GM23248 (cell line): Measurements from ENCODE around the gene MSS51.

ENCODE experiments used
- EZH2 ChIP-seq: fragments of 200-600 bp; sonication (generic); IDR thresholded peaks from 2 replicates; pipeline ENCODE4 v1.6.1; 2018; ENCODE audit warnings: antibody characterized with exemption, mild to moderate bottlenecking; ENCODE audit not compliant: insufficient read depth, poor library complexity, severe bottlenecking
- EZH2phosphoT487 ChIP-seq: fragments of 200-600 bp; sonication (generic); IDR thresholded peaks from 2 replicates; pipeline ENCODE4 v1.6.1; 2018; ENCODE audit warnings: antibody characterized with exemption, moderate library complexity, mild to moderate bottlenecking, low read depth; ENCODE audit not compliant: insufficient read depth

GRCh38 chr10:73432646-73433537 lies 469 bp downstream of the MSS51 start:
- TF ChIP-seq EZH2 (no peak), EZH2phosphoT487 (no peak)
